GOT3 (cell line): ENCODE measurements around the gene AOPEP.

Experiments used
- DNase-seq: peaks from one replicate; lab custom pipeline; 2025; ENCODE audit warnings: mixed read lengths; lab: John Stamatoyannopoulos, UW

AOPEP gene

GRCh38 chr9:95084254-95084934, 357.9 kb downstream of the AOPEP start:
- no peak for DNase-seq

GRCh38 chr9:95085036-95085770, 358.7 kb downstream of the AOPEP start:
- DNase-seq, result no peak

- no peak for DNase-seq
These were observed 359.5 kb downstream of the AOPEP start for GRCh38 chr9:95085861-95086563.

GRCh38 chr9:95086564-95086955, 360.1 kb downstream of the AOPEP start:
- DNase-seq, result no peak

GRCh38 chr9:95087659-95088242, 361.3 kb downstream of the AOPEP start:
- no peak for DNase-seq

GRCh38 chr9:95088421-95089161, 362.1 kb downstream of the AOPEP start:
- no peak for DNase-seq

- DNase-seq, result no peak
These were observed 362.9 kb downstream of the AOPEP start for GRCh38 chr9:95089257-95090022.

- no peak for DNase-seq
These were observed 363.7 kb downstream of the AOPEP start for GRCh38 chr9:95090023-95090791.

- DNase-seq, result no peak
These were observed 364.5 kb downstream of the AOPEP start for GRCh38 chr9:95090871-95091577.

- no peak for DNase-seq
These were observed 365.2 kb downstream of the AOPEP start for GRCh38 chr9:95091601-95092261.

GRCh38 chr9:95092262-95093072, 366.0 kb downstream of the AOPEP start:
- DNase-seq, result no peak

GRCh38 chr9:95093586-95093985, 367.1 kb downstream of the AOPEP start:
- DNase-seq, result no peak

GRCh38 chr9:95094002-95094401, 367.5 kb downstream of the AOPEP start:
- no peak for DNase-seq

GRCh38 chr9:95095641-95096355, 369.3 kb downstream of the AOPEP start:
- DNase-seq, result no peak

GRCh38 chr9:95096381-95096780, 369.9 kb downstream of the AOPEP start:
- DNase-seq, result no peak

GRCh38 chr9:95096807-95097206, 370.3 kb downstream of the AOPEP start:
- no peak for DNase-seq

GRCh38 chr9:95097279-95097678, 370.8 kb downstream of the AOPEP start:
- DNase-seq, result no peak
